ENCODE data around the gene AIFM2. TPM values are rescaled to one million over a fixed set of nuclear protein-coding genes. Genes with fewer than 3 reads are reported as not detected.

AIFM2 gene
- total RNA-seq, 6 donors from 2014 or later, result 12.0 to 21.0 (median 17.2) TPM

DNA sequence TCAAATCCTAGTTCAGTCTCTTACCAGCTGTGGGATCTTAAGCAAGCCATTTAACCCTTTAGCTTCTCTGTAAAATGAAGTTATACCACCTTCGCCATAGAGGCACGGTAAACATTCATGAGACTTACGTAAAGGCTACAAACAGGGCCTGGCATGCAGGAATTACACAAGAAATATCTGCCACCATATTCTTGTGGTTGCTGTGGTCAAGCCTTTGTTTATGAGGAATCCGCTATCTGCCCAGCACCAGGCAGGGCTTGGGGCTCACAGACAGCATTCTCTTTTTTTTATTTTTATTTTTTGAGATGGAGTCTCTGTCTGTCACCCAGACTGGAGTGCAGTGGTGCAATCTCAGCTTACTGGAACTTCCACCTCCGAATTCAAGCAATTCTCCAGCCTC lies 9.9 kb downstream of the AIFM2 start:
- ATAC-seq (ENCODE audit: low FRiP score in 2 of 2) (no peak), DNase-seq (no peak)
- Histone ChIP-seq H3K27ac (no peak overlapping the region), H3K36me3 (peaks cover 7 to 42% (median 15%) of the 10 kb centered on the region in 4 donors), H3K4me3 (no peak overlapping the region), H3K27me3 (no peaks in the 10 kb centered on the region), H3K9me3 (no peaks in the 10 kb centered on the region), H3K4me1 (no peaks in the 10 kb centered on the region)
- WGBS, 2 donors, result 80 to 83% methylated on average over 5 of the region's 5 CpGs
- no peak for TF ChIP-seq POLR2A (IDR thresholded peaks at IDR 0.05)
- no peak for TF ChIP-seq POLR2AphosphoS5 (IDR thresholded peaks at IDR 0.05)
- TF ChIP-seq EP300 (IDR thresholded peaks at IDR 0.05), result no peak
- TF ChIP-seq, protein P1, sequence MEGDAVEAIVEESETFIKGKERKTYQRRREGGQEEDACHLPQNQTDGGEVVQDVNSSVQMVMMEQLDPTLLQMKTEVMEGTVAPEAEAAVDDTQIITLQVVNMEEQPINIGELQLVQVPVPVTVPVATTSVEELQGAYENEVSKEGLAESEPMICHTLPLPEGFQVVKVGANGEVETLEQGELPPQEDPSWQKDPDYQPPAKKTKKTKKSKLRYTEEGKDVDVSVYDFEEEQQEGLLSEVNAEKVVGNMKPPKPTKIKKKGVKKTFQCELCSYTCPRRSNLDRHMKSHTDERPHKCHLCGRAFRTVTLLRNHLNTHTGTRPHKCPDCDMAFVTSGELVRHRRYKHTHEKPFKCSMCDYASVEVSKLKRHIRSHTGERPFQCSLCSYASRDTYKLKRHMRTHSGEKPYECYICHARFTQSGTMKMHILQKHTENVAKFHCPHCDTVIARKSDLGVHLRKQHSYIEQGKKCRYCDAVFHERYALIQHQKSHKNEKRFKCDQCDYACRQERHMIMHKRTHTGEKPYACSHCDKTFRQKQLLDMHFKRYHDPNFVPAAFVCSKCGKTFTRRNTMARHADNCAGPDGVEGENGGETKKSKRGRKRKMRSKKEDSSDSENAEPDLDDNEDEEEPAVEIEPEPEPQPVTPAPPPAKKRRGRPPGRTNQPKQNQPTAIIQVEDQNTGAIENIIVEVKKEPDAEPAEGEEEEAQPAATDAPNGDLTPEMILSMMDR (IDR thresholded peaks at IDR 0.05), result no peak

DNA sequence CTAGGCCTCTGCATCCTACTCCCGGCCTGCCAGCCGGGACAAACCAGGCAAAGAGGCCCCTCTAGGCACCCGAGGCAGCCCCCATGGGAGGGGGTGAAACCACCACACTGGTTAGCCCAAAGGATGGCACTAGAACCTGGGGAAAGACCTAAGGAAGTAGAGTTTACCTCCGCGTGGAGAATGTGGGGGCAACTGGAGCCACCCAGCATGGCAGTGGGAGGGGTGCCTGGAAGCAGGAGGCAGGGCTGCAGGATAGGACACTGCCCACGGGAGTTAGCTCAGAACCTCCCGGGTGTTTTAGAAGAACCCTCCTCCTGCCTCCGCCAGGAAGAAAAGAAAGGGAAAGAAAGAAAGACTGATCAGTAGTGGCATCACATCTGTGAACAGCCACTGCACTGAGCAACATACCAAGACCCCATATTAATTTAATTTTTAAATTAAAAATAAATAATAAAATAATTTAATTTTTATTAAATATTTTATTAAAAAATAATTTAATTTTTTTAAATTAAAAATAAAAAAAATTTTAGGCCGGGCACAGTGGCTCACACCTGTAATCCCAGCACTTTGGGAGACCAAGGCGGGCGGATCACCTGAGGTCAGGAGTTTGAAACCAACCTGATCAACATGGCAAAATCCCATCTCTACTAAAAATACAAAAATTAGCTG lies 11.2 kb downstream of the AIFM2 start:
- no peak for ATAC-seq (ENCODE audit: low FRiP score in 2 of 2)
- peaks cover 0 to under 1% (median 0%) of the 10 kb centered on the region in 4 donors for H3K4me1 ChIP-seq
- no peak overlapping the region for H3K27ac ChIP-seq
- TF ChIP-seq, protein P1 (IDR thresholded peaks at IDR 0.05), result no peak
- no peak for TF ChIP-seq EP300 (IDR thresholded peaks at IDR 0.05)
- no peak for TF ChIP-seq POLR2A (IDR thresholded peaks at IDR 0.05)
- TF ChIP-seq POLR2AphosphoS5 (IDR thresholded peaks at IDR 0.05), result no peak
- DNase-seq, result no peak
- no peak overlapping the region for H3K4me3 ChIP-seq
- 93 to 96% methylated on average over 10 to 11 of the region's 11 CpGs for WGBS, 2 donors
- peaks cover 7 to 50% (median 20%) of the 10 kb centered on the region in 4 donors for H3K36me3 ChIP-seq
- no peaks in the 10 kb centered on the region for H3K9me3 ChIP-seq
- no peaks in the 10 kb centered on the region for H3K27me3 ChIP-seq

DNA sequence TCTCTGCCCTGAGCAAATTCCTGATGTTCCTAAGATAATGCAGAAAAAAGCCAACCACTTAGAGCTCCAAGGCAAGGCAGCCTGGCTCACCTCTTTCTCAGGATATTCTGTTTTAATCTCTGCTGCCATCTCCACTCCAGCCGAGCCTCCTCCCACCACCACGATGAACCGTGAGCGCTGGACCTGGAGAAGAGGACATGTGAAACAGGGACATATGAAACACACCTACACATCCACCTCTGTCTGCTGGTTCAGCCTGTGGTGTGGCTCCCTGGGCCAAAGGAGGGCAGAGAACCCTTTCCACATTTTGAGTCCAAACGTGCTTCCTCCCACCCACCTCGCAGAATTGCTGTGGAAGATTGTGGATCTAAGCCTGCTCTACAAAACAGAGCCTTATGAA lies 12.2 kb downstream of the AIFM2 start:
- ATAC-seq (ENCODE audit: low FRiP score in 2 of 2) (no peak), DNase-seq (no peak)
- 94% methylated on average over 6 of the region's 6 CpGs for WGBS, 2 donors
- H3K9me3 ChIP-seq, result no peaks in the 10 kb centered on the region
- TF ChIP-seq POLR2AphosphoS5 (IDR thresholded peaks at IDR 0.05) (no peak), EP300 (IDR thresholded peaks at IDR 0.05) (no peak), POLR2A (IDR thresholded peaks at IDR 0.05) (no peak)
- TF ChIP-seq, protein P1 (IDR thresholded peaks at IDR 0.05), result no peak
- H3K4me3 ChIP-seq, result no peak overlapping the region
- H3K4me1 ChIP-seq, result peaks cover 0 to 8% (median 0%) of the 10 kb centered on the region in 4 donors
- no peaks in the 10 kb centered on the region for H3K27me3 ChIP-seq
- H3K27ac ChIP-seq, result no peak overlapping the region
- H3K36me3 ChIP-seq, result peaks cover 7 to 54% (median 20%) of the 10 kb centered on the region in 4 donors

DNA sequence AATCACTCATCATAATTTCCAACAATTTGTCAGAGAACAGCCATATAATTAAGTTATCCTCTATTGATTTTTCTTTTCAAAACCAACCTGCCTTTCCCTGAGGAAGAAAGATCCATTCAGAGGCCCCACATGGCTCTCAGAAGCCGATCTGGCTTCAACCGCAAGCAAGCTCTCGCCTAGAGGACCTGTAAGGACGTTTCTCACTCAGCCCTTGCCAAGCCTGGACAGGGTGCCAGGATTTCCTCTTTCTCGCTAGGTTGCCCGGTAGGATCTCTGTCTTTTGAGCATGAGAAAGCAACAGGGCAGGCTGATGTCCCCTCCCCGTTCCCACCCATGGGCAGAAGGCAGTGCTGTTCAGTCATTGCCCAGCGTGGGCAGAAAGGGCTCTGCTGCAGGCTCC lies 13.0 kb downstream of the AIFM2 start:
- Histone ChIP-seq H3K4me1 (peaks cover 0 to 8% (median 0%) of the 10 kb centered on the region in 4 donors), H3K36me3 (peaks cover 9 to 62% (median 22%) of the 10 kb centered on the region in 4 donors), H3K4me3 (no peak overlapping the region), H3K9me3 (no peaks in the 10 kb centered on the region), H3K27ac (no peak overlapping the region), H3K27me3 (no peaks in the 10 kb centered on the region)
- ATAC-seq (ENCODE audit: low FRiP score in 2 of 2) (no peak), DNase-seq (no peak)
- WGBS, 2 donors, result 87 to 89% methylated on average over 8 of the region's 8 CpGs
- TF ChIP-seq POLR2AphosphoS5 (IDR thresholded peaks at IDR 0.05) (no peak), POLR2A (IDR thresholded peaks at IDR 0.05) (no peak), EP300 (IDR thresholded peaks at IDR 0.05) (no peak)
- TF ChIP-seq, protein P1 (IDR thresholded peaks at IDR 0.05), result no peak

DNA sequence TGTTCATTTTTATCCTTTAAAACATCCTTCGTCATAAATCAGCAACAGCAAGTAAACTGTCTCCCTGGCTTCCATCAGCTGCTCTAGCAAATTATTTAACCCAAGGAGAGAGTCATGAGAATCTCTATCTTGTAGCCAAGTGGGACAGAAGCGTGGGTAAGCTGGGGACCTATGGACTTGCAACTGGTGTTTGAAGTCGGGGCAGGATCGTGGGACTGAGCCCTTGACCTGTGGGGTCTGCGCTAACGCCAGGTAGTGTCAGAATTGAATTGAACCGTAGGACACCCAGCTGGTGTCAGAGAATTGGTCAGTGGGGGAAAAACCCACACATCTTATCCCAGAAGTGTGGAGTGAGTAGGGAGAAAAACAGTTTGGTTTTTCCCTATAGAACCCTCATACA lies 13.4 kb downstream of the AIFM2 start:
- ATAC-seq (ENCODE audit: low FRiP score in 2 of 2) (no peak), DNase-seq (no peak)
- H3K4me3 ChIP-seq, result no peak overlapping the region
- H3K27me3 ChIP-seq, result no peaks in the 10 kb centered on the region
- WGBS, 2 donors, result 92 to 95% methylated on average over 7 of the region's 7 CpGs
- TF ChIP-seq, protein P1 (IDR thresholded peaks at IDR 0.05), result no peak
- no peak for TF ChIP-seq POLR2A (IDR thresholded peaks at IDR 0.05)
- no peak for TF ChIP-seq POLR2AphosphoS5 (IDR thresholded peaks at IDR 0.05)
- no peak for TF ChIP-seq EP300 (IDR thresholded peaks at IDR 0.05)
- peaks cover 0 to 8% (median 0%) of the 10 kb centered on the region in 4 donors for H3K4me1 ChIP-seq
- H3K36me3 ChIP-seq, result peaks cover 10 to 67% (median 25%) of the 10 kb centered on the region in 4 donors
- H3K9me3 ChIP-seq, result no peaks in the 10 kb centered on the region
- no peak overlapping the region for H3K27ac ChIP-seq
